ENCODE results near the gene PAX2.

PAX2 gene

GRCh38 chr10:100864978-100865377 is 119.6 kb downstream of the PAX2 start:
- ATAC-seq: no peak

DNA sequence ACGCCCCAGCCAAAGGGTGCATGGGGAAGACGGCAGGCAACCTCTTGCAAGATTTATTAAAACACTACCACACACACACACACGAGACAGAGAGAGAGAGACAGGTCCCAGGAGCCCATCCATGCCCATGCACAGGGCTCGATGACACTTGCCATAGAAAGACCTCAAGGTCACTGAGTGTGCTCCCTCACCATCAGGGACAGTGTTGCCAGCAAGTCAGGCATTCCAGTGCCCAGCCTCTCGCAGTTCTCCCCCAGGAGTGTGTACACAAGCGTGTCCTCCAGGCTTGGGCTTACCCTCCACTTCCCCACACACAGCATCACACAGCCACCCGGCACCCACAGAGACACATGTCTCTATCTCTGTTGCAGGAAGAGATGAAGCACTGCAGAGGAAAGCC is 120.6 kb downstream of the PAX2 start:
- no peak for ATAC-seq
- TF ChIP-seq RARB (CRISPR knock-in tag; IDR thresholded peaks at IDR 0.05): no peak
- TF ChIP-seq ZNF8 (CRISPR knock-in tag; IDR thresholded peaks at IDR 0.05): no peak
- no peak for TF ChIP-seq GLIS3 (CRISPR knock-in tag; IDR thresholded peaks at IDR 0.05)
- TF ChIP-seq ISL1 (CRISPR knock-in tag; IDR thresholded peaks at IDR 0.05): no peak
- TF ChIP-seq, protein P1, sequence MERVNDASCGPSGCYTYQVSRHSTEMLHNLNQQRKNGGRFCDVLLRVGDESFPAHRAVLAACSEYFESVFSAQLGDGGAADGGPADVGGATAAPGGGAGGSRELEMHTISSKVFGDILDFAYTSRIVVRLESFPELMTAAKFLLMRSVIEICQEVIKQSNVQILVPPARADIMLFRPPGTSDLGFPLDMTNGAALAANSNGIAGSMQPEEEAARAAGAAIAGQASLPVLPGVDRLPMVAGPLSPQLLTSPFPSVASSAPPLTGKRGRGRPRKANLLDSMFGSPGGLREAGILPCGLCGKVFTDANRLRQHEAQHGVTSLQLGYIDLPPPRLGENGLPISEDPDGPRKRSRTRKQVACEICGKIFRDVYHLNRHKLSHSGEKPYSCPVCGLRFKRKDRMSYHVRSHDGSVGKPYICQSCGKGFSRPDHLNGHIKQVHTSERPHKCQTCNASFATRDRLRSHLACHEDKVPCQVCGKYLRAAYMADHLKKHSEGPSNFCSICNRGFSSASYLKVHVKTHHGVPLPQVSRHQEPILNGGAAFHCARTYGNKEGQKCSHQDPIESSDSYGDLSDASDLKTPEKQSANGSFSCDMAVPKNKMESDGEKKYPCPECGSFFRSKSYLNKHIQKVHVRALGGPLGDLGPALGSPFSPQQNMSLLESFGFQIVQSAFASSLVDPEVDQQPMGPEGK (CRISPR knock-in tag; IDR thresholded peaks at IDR 0.05; ENCODE audit: borderline replicate concordance): no peak
- no peak for TF ChIP-seq POU6F1 (CRISPR knock-in tag; IDR thresholded peaks at IDR 0.05; ENCODE audit: borderline replicate concordance, low read depth)
- TF ChIP-seq, protein P2, sequence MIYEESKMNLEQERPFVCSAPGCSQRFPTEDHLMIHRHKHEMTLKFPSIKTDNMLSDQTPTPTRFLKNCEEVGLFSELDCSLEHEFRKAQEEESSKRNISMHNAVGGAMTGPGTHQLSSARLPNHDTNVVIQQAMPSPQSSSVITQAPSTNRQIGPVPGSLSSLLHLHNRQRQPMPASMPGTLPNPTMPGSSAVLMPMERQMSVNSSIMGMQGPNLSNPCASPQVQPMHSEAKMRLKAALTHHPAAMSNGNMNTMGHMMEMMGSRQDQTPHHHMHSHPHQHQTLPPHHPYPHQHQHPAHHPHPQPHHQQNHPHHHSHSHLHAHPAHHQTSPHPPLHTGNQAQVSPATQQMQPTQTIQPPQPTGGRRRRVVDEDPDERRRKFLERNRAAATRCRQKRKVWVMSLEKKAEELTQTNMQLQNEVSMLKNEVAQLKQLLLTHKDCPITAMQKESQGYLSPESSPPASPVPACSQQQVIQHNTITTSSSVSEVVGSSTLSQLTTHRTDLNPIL (CRISPR knock-in tag; IDR thresholded peaks at IDR 0.05; ENCODE audit: low read depth): no peak

More at GRCh38 chr10:100864978-100865377, 119.6 kb downstream of the PAX2 start:
- no peak for TF ChIP-seq CSDC2 (CRISPR knock-in tag; IDR thresholded peaks at IDR 0.05)
- no peak for TF ChIP-seq ISL1 (CRISPR knock-in tag; IDR thresholded peaks at IDR 0.05)
- no peak for TF ChIP-seq PPARA (CRISPR knock-in tag; IDR thresholded peaks at IDR 0.05; ENCODE audit: borderline replicate concordance)
- TF ChIP-seq, protein P3, sequence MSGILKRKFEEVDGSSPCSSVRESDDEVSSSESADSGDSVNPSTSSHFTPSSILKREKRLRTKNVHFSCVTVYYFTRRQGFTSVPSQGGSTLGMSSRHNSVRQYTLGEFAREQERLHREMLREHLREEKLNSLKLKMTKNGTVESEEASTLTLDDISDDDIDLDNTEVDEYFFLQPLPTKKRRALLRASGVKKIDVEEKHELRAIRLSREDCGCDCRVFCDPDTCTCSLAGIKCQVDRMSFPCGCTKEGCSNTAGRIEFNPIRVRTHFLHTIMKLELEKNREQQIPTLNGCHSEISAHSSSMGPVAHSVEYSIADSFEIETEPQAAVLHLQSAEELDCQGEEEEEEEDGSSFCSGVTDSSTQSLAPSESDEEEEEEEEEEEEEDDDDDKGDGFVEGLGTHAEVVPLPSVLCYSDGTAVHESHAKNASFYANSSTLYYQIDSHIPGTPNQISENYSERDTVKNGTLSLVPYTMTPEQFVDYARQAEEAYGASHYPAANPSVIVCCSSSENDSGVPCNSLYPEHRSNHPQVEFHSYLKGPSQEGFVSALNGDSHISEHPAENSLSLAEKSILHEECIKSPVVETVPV (CRISPR knock-in tag; IDR thresholded peaks at IDR 0.05): no peak

- ATAC-seq: no peak
- TF ChIP-seq ISL1 (CRISPR knock-in tag; IDR thresholded peaks at IDR 0.05) (no peak), ARNTL (CRISPR knock-in tag; IDR thresholded peaks at IDR 0.05; ENCODE audit: borderline replicate concordance, low read depth) (no peak), SNAI2 (CRISPR knock-in tag; IDR thresholded peaks at IDR 0.05) (no peak)
Observed at GRCh38 chr10:100866575-100867098, 121.3 kb downstream of the PAX2 start.

DNA sequence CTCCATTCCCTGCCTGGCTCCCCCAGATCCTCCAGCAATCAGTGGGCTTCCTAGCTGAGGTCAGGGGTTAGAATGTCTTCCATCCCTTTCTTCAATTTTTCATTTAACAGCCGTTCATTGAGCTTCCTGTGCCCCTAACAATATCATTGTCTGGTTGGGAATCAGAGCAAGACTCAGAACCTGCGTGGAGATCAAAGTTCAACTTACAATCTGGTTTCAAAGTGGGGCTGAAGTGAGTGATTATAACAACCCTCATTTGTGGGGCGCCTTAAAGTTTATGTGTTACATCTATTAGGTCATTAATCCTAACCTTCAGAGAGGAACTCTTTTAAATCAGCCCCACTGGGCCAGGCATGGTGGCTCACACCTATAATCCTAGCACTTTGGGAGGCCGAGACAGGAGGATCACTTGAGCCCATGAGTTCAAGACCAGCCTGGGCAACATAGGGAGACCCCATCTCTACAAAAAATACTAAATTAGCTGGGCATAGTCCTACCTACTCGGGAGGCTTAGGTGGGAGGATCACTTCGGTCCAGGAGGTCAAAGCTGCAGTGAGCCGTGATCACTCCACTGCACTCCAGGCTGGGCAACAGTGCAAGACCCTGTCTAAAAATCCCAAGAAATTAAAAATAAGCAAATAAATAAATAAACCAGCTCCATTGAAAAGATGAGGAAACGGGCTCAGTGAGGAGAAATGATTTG is 122.0 kb downstream of the PAX2 start:
- no peak for ATAC-seq
- no peak for TF ChIP-seq ZNF565 (CRISPR knock-in tag; conservative IDR thresholded peaks at IDR 0.05; ENCODE audit: low read depth)
- TF ChIP-seq, protein P2 (CRISPR knock-in tag; IDR thresholded peaks at IDR 0.05; ENCODE audit: low read depth): no peak
- TF ChIP-seq ZFP3 (CRISPR knock-in tag; IDR thresholded peaks at IDR 0.05): no peak
- TF ChIP-seq CSDC2 (CRISPR knock-in tag; IDR thresholded peaks at IDR 0.05): no peak
- TF ChIP-seq RARB (CRISPR knock-in tag; IDR thresholded peaks at IDR 0.05): no peak
- no peak for TF ChIP-seq ESRRG (CRISPR knock-in tag; IDR thresholded peaks at IDR 0.05)
- no peak for TF ChIP-seq SNAI2 (CRISPR knock-in tag; IDR thresholded peaks at IDR 0.05)
- TF ChIP-seq ZFP30 (CRISPR knock-in tag; IDR thresholded peaks at IDR 0.05): no peak
- no peak for TF ChIP-seq PPARA (CRISPR knock-in tag; IDR thresholded peaks at IDR 0.05; ENCODE audit: borderline replicate concordance)
- TF ChIP-seq, protein P4, sequence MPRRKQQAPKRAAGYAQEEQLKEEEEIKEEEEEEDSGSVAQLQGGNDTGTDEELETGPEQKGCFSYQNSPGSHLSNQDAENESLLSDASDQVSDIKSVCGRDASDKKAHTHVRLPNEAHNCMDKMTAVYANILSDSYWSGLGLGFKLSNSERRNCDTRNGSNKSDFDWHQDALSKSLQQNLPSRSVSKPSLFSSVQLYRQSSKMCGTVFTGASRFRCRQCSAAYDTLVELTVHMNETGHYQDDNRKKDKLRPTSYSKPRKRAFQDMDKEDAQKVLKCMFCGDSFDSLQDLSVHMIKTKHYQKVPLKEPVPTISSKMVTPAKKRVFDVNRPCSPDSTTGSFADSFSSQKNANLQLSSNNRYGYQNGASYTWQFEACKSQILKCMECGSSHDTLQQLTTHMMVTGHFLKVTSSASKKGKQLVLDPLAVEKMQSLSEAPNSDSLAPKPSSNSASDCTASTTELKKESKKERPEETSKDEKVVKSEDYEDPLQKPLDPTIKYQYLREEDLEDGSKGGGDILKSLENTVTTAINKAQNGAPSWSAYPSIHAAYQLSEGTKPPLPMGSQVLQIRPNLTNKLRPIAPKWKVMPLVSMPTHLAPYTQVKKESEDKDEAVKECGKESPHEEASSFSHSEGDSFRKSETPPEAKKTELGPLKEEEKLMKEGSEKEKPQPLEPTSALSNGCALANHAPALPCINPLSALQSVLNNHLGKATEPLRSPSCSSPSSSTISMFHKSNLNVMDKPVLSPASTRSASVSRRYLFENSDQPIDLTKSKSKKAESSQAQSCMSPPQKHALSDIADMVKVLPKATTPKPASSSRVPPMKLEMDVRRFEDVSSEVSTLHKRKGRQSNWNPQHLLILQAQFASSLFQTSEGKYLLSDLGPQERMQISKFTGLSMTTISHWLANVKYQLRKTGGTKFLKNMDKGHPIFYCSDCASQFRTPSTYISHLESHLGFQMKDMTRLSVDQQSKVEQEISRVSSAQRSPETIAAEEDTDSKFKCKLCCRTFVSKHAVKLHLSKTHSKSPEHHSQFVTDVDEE (CRISPR knock-in tag; IDR thresholded peaks at IDR 0.05): no peak
- TF ChIP-seq TOX (CRISPR knock-in tag; IDR thresholded peaks at IDR 0.05; ENCODE audit: borderline replicate concordance): no peak
- TF ChIP-seq ARNTL (CRISPR knock-in tag; IDR thresholded peaks at IDR 0.05; ENCODE audit: borderline replicate concordance, low read depth): no peak
- no peak for TF ChIP-seq ZNF70 (CRISPR knock-in tag; IDR thresholded peaks at IDR 0.05)

Measured in SK-N-SH treated with all-trans-retinoic acid at 6 μM for 48 hours (cell line).